Keratinocyte (primary cell): ENCODE data around the gene PIPOX.

Source experiments
- CTCF ChIP-seq, 3 experiments: IDR thresholded peaks in 1 of 3; conservative IDR thresholded peaks in 1 of 3; optimal IDR thresholded peaks in 1 of 3; 2 replicates in 2 of 3; 3 replicates in 1 of 3; pipeline versions ENCODE3 to v1.5.1; 2011; ENCODE audit warnings: low read length in 3 of 3, mild to moderate bottlenecking in 3 of 3, moderate library complexity in 2 of 3, control low read depth in 1 of 3, inconsistent platforms in 1 of 3; ENCODE audit not compliant: insufficient read depth in 2 of 3; ENCODE audit errors: extremely low read depth in 1 of 3
- EZH2 ChIP-seq: IDR thresholded peaks from one replicate; pipeline ENCODE4 v1.6.1; 2012; ENCODE audit warnings: inconsistent platforms, mild to moderate bottlenecking, low read length, moderate library complexity

- TF ChIP-seq CTCF (optimal IDR thresholded peaks at IDR 0.05 in 1 of 3, IDR thresholded peaks at IDR 0.05 in 1 of 3, conservative IDR thresholded peaks at IDR 0.05 in 1 of 3; ENCODE audit: extremely low read depth in 1 of 3, insufficient read depth in 2 of 3, low read length in 3 of 3) (peak in 2 of 3 experiments; percentile 5 to 8), EZH2 (no peak)
These were observed 48.8 kb downstream of the PIPOX start for GRCh38 chr17:29091606-29092289.
